Gastrocnemius medialis (tissue), 4 donors: ENCODE results near the gene TMTC2.

Source experiments
- POLR2A ChIP-seq, 2 donors: fragments of 450-650 bp; IDR thresholded peaks; one replicate each; pipeline ENCODE4 v1.6.1; 2017; ENCODE audit warnings: antibody characterized with exemption in 2 of 2, mild to moderate bottlenecking in 2 of 2, moderate library complexity in 2 of 2
- TF ChIP-seq, protein P1 (sequence below), 5 experiments: fragments of 450-650 bp in 3 of 5; fragments of 200-600 bp in 2 of 5; sonication (generic) in 2 of 5; IDR thresholded peaks in 4 of 5; conservative IDR thresholded peaks in 1 of 5; 1 replicate in 4 of 5; 2 replicates in 1 of 5; pipeline ENCODE4 v1.5.1; 2016 to 2019; ENCODE audit warnings: antibody characterized with exemption in 5 of 5, mild to moderate bottlenecking in 3 of 5, moderate library complexity in 3 of 5

DNA sequence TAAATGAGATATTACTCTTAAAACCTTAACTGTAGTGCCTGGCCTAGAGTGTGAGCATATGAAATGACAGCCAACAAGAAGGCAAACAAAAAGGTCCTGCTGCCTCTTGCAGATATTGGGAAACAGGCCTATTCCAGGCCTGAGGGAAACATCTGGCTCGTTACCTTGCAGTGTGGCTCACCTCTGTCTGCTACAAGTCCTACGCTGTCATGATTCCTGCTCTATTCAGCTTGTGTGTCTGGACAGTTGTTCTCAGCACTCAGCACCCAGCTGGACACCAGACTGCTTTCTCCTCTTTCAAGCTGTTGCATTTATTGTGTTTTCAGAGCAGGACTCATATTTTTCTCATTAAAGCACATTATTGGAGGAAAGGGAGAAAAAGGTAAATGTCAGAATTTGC, 113.5 kb downstream of the TMTC2 start:
- TF ChIP-seq, protein P1, sequence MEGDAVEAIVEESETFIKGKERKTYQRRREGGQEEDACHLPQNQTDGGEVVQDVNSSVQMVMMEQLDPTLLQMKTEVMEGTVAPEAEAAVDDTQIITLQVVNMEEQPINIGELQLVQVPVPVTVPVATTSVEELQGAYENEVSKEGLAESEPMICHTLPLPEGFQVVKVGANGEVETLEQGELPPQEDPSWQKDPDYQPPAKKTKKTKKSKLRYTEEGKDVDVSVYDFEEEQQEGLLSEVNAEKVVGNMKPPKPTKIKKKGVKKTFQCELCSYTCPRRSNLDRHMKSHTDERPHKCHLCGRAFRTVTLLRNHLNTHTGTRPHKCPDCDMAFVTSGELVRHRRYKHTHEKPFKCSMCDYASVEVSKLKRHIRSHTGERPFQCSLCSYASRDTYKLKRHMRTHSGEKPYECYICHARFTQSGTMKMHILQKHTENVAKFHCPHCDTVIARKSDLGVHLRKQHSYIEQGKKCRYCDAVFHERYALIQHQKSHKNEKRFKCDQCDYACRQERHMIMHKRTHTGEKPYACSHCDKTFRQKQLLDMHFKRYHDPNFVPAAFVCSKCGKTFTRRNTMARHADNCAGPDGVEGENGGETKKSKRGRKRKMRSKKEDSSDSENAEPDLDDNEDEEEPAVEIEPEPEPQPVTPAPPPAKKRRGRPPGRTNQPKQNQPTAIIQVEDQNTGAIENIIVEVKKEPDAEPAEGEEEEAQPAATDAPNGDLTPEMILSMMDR (IDR thresholded peaks at IDR 0.05 in 4 of 5, conservative IDR thresholded peaks at IDR 0.05 in 1 of 5) = no peak
- no peak for TF ChIP-seq POLR2A (IDR thresholded peaks at IDR 0.05)
